ENCODE measurements around the gene POLR1C.
"Not testable (repeated sequence)": the region's sequence is repeated elsewhere in the genome, so short reads cannot be mapped to it uniquely, and the experiment has no call there.

The POLR1C gene

GRCh38 chr6:43516697-43517504 is at the start of gene POLR1C, which contains the start of gene YIPF3:
TSS of gene POLR1C (plus strand) at chr6:43517089. CDS start at chr6:43517110, 21 bp downstream.
TSS of gene YIPF3 (minus strand) at chr6:43516926. CDS start at chr6:43516807, 119 bp downstream.
- peak; percentile 97 for DNase-seq (ENCODE audit: low spot score)

- DNase-seq (ENCODE audit: low spot score): not testable (repeated sequence)
Measured at GRCh38 chr6:43467265-43467664, 49.6 kb upstream of the POLR1C start.

GRCh38 chr6:43467752-43468151 is 49.1 kb upstream of the POLR1C start:
- no peak for DNase-seq (ENCODE audit: low spot score)

GRCh38 chr6:43468240-43468639 is 48.6 kb upstream of the POLR1C start:
- DNase-seq (ENCODE audit: low spot score): no peak

GRCh38 chr6:43468748-43469681 is 47.9 kb upstream of the POLR1C start:
- no peak for DNase-seq (ENCODE audit: low spot score)

GRCh38 chr6:43469947-43470346 is 46.9 kb upstream of the POLR1C start:
- no peak for DNase-seq (ENCODE audit: low spot score)

- no peak for DNase-seq (ENCODE audit: low spot score)
Measured at GRCh38 chr6:43471399-43471798, 45.5 kb upstream of the POLR1C start.

GRCh38 chr6:43472515-43472914 is 44.4 kb upstream of the POLR1C start:
- DNase-seq (ENCODE audit: low spot score): no peak

- no peak for DNase-seq (ENCODE audit: low spot score)
Measured at GRCh38 chr6:43475516-43475915, 41.4 kb upstream of the POLR1C start.

- DNase-seq (ENCODE audit: low spot score): no peak
Measured at GRCh38 chr6:43476746-43477145, 40.1 kb upstream of the POLR1C start.

GRCh38 chr6:43477235-43478007 is 39.5 kb upstream of the POLR1C start, which contains the start of gene TJAP1:
TSS of gene TJAP1 (plus strand) at chr6:43477570. CDS start at chr6:43499002, 21,432 bp downstream.
- peak; percentile 94 for DNase-seq (ENCODE audit: low spot score)

- DNase-seq (ENCODE audit: low spot score): no peak
Measured at GRCh38 chr6:43478008-43478372, 38.9 kb upstream of the POLR1C start.

GRCh38 chr6:43481075-43481474 is 35.8 kb upstream of the POLR1C start:
- no peak for DNase-seq (ENCODE audit: low spot score)

- DNase-seq (ENCODE audit: low spot score): no peak
Measured at GRCh38 chr6:43481591-43482236, 35.2 kb upstream of the POLR1C start.

GRCh38 chr6:43488667-43489276 is 28.1 kb upstream of the POLR1C start:
- DNase-seq (ENCODE audit: low spot score): no peak

- no peak for DNase-seq (ENCODE audit: low spot score)
Measured at GRCh38 chr6:43489277-43490072, 27.4 kb upstream of the POLR1C start.

GRCh38 chr6:43490523-43490939 is 26.4 kb upstream of the POLR1C start:
- no peak for DNase-seq (ENCODE audit: low spot score)

- DNase-seq (ENCODE audit: low spot score): no peak
Measured at GRCh38 chr6:43491750-43492661, 24.9 kb upstream of the POLR1C start.

- no peak for DNase-seq (ENCODE audit: low spot score)
Measured at GRCh38 chr6:43492673-43493072, 24.2 kb upstream of the POLR1C start.

All from germinal center (tissue), 1 donor.